PC-9 (cell line): ENCODE results near the gene SPHK2. TPM values are rescaled to one million over a fixed set of nuclear protein-coding genes. Genes with fewer than 3 reads are reported as not detected.
A peak's percentile ranks its signal among the peaks of the same experiment; 100 is the strongest.

ENCODE experiments used
- BruUV-seq: library from RNA; stranded (reverse); fragments of 400-500 nt; replicated peaks from 2 replicates; lab custom pipeline; 2021; lab: Mats Ljungman, UMichigan
- CTCF ChIA-PET: fragments of 300-600 bp; sonication (Branson Sonifier 250); formaldehyde crosslinking; loops from one replicate; lab custom pipeline; 2022; ENCODE audit warnings: antibody characterized with exemption; lab: Charles Lee
- POLR2A ChIA-PET: fragments of 300-600 bp; sonication (Branson Sonifier 250); formaldehyde crosslinking; loops from one replicate; lab custom pipeline; 2022; ENCODE audit warnings: antibody characterized with exemption; ENCODE audit not compliant: unreplicated experiment; lab: Charles Lee
- DNase-seq, 2 experiments: peaks; one replicate each; pipeline versions ENCODE4 v3.0.0 to v3.0.0-alpha.2; 2015 to 2022; ENCODE audit warnings: mixed read lengths in 1 of 2
- H2AFZ ChIP-seq: fragments of 200-600 bp; sonication (generic); 2 replicates; pipeline ENCODE4 v1.8.1; 2017; ENCODE audit warnings: antibody characterized with exemption
- H3F3A ChIP-seq: fragments of 200-600 bp; sonication (generic); 2 replicates; pipeline ENCODE4 v1.8.1; 2017; ENCODE audit warnings: antibody characterized with exemption, mild to moderate bottlenecking, low read depth; ENCODE audit not compliant: insufficient read depth
- H3K27ac ChIP-seq: fragments of 200-600 bp; sonication (generic); 2 replicates; pipeline ENCODE4 v1.6.1; 2016; ENCODE audit warnings: mixed run types
- H3K27me3 ChIP-seq: fragments of 200-600 bp; sonication (generic); 2 replicates; pipeline ENCODE4 v1.6.1; 2016; ENCODE audit warnings: low read depth, mixed run types; ENCODE audit not compliant: insufficient read depth
- H3K36me3 ChIP-seq: fragments of 200-600 bp; sonication (generic); 2 replicates; pipeline ENCODE4 v1.6.1; 2016; ENCODE audit warnings: low read depth, mixed run types
- H3K4me1 ChIP-seq: fragments of 200-600 bp; sonication (generic); replicated peaks from 2 replicates; pipeline ENCODE4 v1.6.1; 2016; ENCODE audit warnings: mixed run types; ENCODE audit not compliant: insufficient read depth
- H3K4me2 ChIP-seq: fragments of 200-600 bp; sonication (generic); 2 replicates; pipeline ENCODE4 v1.6.1; 2017; ENCODE audit warnings: mixed run types
- H3K4me3 ChIP-seq: fragments of 200-600 bp; sonication (generic); 2 replicates; pipeline ENCODE4 v1.6.1; 2016; ENCODE audit warnings: mixed run types
- H3K79me2 ChIP-seq: fragments of 200-600 bp; sonication (generic); 2 replicates; pipeline ENCODE4 v1.6.1; 2017; ENCODE audit warnings: low read depth, mixed run types
- H3K9me2 ChIP-seq: fragments of 200-600 bp; sonication (generic); 2 replicates; pipeline ENCODE4 v1.8.1; 2017; ENCODE audit warnings: mild to moderate bottlenecking; ENCODE audit not compliant: insufficient read depth
- H3K9me3 ChIP-seq: fragments of 200-600 bp; sonication (generic); 2 replicates; pipeline ENCODE4 v1.8.1; 2016; ENCODE audit warnings: low read depth; ENCODE audit not compliant: insufficient read depth
- H4K20me1 ChIP-seq: fragments of 200-600 bp; sonication (generic); 2 replicates; pipeline ENCODE4 v1.8.1; 2017; ENCODE audit not compliant: insufficient read depth
- CTCF ChIP-seq: fragments of 200-600 bp; sonication (generic); conservative IDR thresholded peaks from 2 replicates; pipeline ENCODE4 v1.6.1; 2017; ENCODE audit warnings: mixed run types, antibody characterized with exemption, mild to moderate bottlenecking, moderate library complexity
- EZH2 ChIP-seq: fragments of 200-600 bp; sonication (generic); IDR thresholded peaks from 2 replicates; pipeline ENCODE4 v1.8.0; 2017; ENCODE audit warnings: antibody characterized with exemption, low read depth
- intact Hi-C: fragments of 100-400 bp; cut with micrococcal nuclease; formaldehyde crosslinking; loops from one replicate; pipeline ENCODE4 v1.10.0; 2022; ENCODE audit not compliant: unreplicated experiment
- total RNA-seq: library from RNA; stranded (reverse); gene quantifications from 2 replicates; pipeline ENCODE4 v1.2.3, GENCODE V29; 2021

The SPHK2 gene
- total RNA-seq, 1 experiment from 2014 or later: 18.4 TPM

- Histone ChIP-seq H3K79me2 (peaks cover 3% of the 10 kb centered on the region), H3K4me1 (peaks cover 27% of the 10 kb centered on the region), H3K27me3 (no peaks in the 10 kb centered on the region), H3K27ac (no peak overlapping the region), H3K4me2 (no peak overlapping the region), H3K4me3 (no peak overlapping the region), H3F3A (peaks cover 72% of the 10 kb centered on the region), H2AFZ (no peak overlapping the region), H3K36me3 (no peaks in the 10 kb centered on the region), H3K9me3 (no peaks in the 10 kb centered on the region), H3K9me2 (no peaks in the 10 kb centered on the region), H4K20me1 (no peaks in the 10 kb centered on the region)
- intact Hi-C loops: no loop called here
- CTCF ChIA-PET: no interaction called here
- TF ChIP-seq CTCF (no peak), EZH2 (no peak)
- no peak for DNase-seq
- POLR2A ChIA-PET: no interaction called here
- no TSS peak for BruUV-seq
Measured at GRCh38 chr19:48624791-48625723, 5.8 kb downstream of the SPHK2 start.

- no peak overlapping the region; the same call in 1 of the 2 replicates for H3K27ac ChIP-seq
- ChIA-PET POLR2A (no interaction called here), CTCF (no interaction called here)
- intact Hi-C loops: no loop called here
- H3K4me3 ChIP-seq: no peak overlapping the region
- no peaks in the 10 kb centered on the region for H3K27me3 ChIP-seq
- H3K4me2 ChIP-seq: no peak overlapping the region
- H3K4me1 ChIP-seq: peaks cover 25% of the 10 kb centered on the region
- BruUV-seq: no TSS peak
- no peaks in the 10 kb centered on the region for H3K9me2 ChIP-seq
- no peaks in the 10 kb centered on the region for H4K20me1 ChIP-seq
- no peaks in the 10 kb centered on the region for H3K9me3 ChIP-seq
- DNase-seq: no peak
- TF ChIP-seq EZH2 (no peak), CTCF (no peak)
- no peaks in the 10 kb centered on the region; the same call in 1 of the 2 replicates for H3K79me2 ChIP-seq
- no peak overlapping the region for H2AFZ ChIP-seq
- H3F3A ChIP-seq: peaks cover 70% of the 10 kb centered on the region
- H3K36me3 ChIP-seq: no peaks in the 10 kb centered on the region
Measured at GRCh38 chr19:48625891-48626327, 6.6 kb downstream of the SPHK2 start.

GRCh38 chr19:48627201-48627864 is 8.0 kb downstream of the SPHK2 start:
- POLR2A ChIA-PET: interaction anchor here (0.6 to 0.7 kb wide), 3 partner anchors 143 to 162 kb away, joined by 4 to 12 read pairs (median 5); no protein-coding TSS in a partner anchor

More at GRCh38 chr19:48627201-48627864, 8.0 kb downstream of the SPHK2 start:
- no peaks in the 10 kb centered on the region for H3K27me3 ChIP-seq
- DNase-seq: peak; percentile 83 to 92
- peaks cover 25% of the 10 kb centered on the region for H3K4me1 ChIP-seq
- no TSS peak for BruUV-seq
- H3K4me2 ChIP-seq: peak overlapping the region; percentile 11
- H3F3A ChIP-seq: peaks cover 65% of the 10 kb centered on the region
- H2AFZ ChIP-seq: no peak overlapping the region
- H3K4me3 ChIP-seq: no peak overlapping the region
- CTCF ChIA-PET: interaction anchor here (0.6 kb wide), 2 partner anchors 12 to 139 kb away, joined by 4 to 11 read pairs; no protein-coding TSS in a partner anchor
- intact Hi-C loops: loop anchor here (1.0 kb wide), 1 partner anchor 8 kb away; the partner anchor contains the start of genes RPL18 and SPHK2
- no peaks in the 10 kb centered on the region for H3K9me2 ChIP-seq
- no peaks in the 10 kb centered on the region; the same call in 1 of the 2 replicates for H3K79me2 ChIP-seq
- peak overlapping the region; percentile 81 for H3K27ac ChIP-seq
- no peak for TF ChIP-seq CTCF
- no peak for TF ChIP-seq EZH2
- no peaks in the 10 kb centered on the region for H3K9me3 ChIP-seq
- H3K36me3 ChIP-seq: no peaks in the 10 kb centered on the region; the same call in 1 of the 2 replicates
- H4K20me1 ChIP-seq: no peaks in the 10 kb centered on the region
